Astrocyte (in vitro differentiated cells and primary cell): ENCODE measurements around the gene PCGF2.

ENCODE experiments used
- CTCF ChIP-seq: IDR thresholded peaks from 2 replicates; pipeline ENCODE4 v1.5.1; 2011; ENCODE audit warnings: low read depth, mild to moderate bottlenecking, inconsistent platforms, low read length, moderate library complexity; ENCODE audit not compliant: insufficient read depth
- EZH2 ChIP-seq: IDR thresholded peaks from 2 replicates; pipeline ENCODE4 v1.6.1; 2012; ENCODE audit warnings: mild to moderate bottlenecking, low read length, inconsistent platforms; ENCODE audit not compliant: insufficient read depth

- TF ChIP-seq EZH2 = no peak
- no peak for TF ChIP-seq CTCF
Measured at GRCh38 chr17:38715216-38715943, 32.8 kb downstream of the PCGF2 start.
